Liver (tissue), 9 donors: ENCODE measurements around the gene SLC25A48. TPM values are rescaled to one million over a fixed set of nuclear protein-coding genes. Genes with fewer than 3 reads are reported as not detected.

Experiments used
- DNase-seq: peaks from one replicate; pipeline ENCODE4 v3.0.0-alpha.2; 2017; ENCODE audit warnings: low spot score
- H3K27ac ChIP-seq, 2 donors: one replicate each; pipeline ENCODE4 v1.7.0; 2013; ENCODE audit warnings: inconsistent platforms in 2 of 2, low read length in 2 of 2, control low read depth in 1 of 2, low read depth in 1 of 2, mild to moderate bottlenecking in 1 of 2
- H3K27me3 ChIP-seq, 4 donors: one replicate each; pipeline versions ENCODE4 v1.6.1 to v1.7.0; 2013; ENCODE audit warnings: low read length in 3 of 4, inconsistent platforms in 1 of 4, mild to moderate bottlenecking in 1 of 4, moderate library complexity in 1 of 4; ENCODE audit not compliant: control insufficient read depth in 4 of 4, insufficient read depth in 4 of 4
- H3K36me3 ChIP-seq, 4 donors: one replicate each; pipeline versions ENCODE4 v1.6.1 to v1.7.0; 2013; ENCODE audit warnings: low read length in 3 of 4, mild to moderate bottlenecking in 3 of 4, low read depth in 1 of 4, moderate library complexity in 1 of 4; ENCODE audit not compliant: control insufficient read depth in 4 of 4, insufficient read depth in 3 of 4
- H3K4me1 ChIP-seq, 4 donors: one replicate each; pipeline versions ENCODE4 v1.6.1 to v1.7.0; 2013; ENCODE audit warnings: low read length in 3 of 4, mild to moderate bottlenecking in 3 of 4, moderate library complexity in 1 of 4; ENCODE audit not compliant: control insufficient read depth in 4 of 4, insufficient read depth in 4 of 4
- H3K4me3 ChIP-seq, 3 donors: one replicate each; pipeline versions ENCODE4 v1.6.1 to v1.7.0; 2013; ENCODE audit warnings: low read length in 3 of 3, control low read depth in 1 of 3, low read depth in 1 of 3, mild to moderate bottlenecking in 1 of 3
- H3K9ac ChIP-seq, 2 donors: one replicate each; pipeline ENCODE4 v1.7.0; 2013; ENCODE audit warnings: low read length in 2 of 2, mild to moderate bottlenecking in 2 of 2, moderate library complexity in 2 of 2, control low read depth in 1 of 2, low read depth in 1 of 2
- H3K9me3 ChIP-seq, 4 donors: one replicate each; pipeline versions ENCODE4 v1.6.1 to v1.7.0; 2013; ENCODE audit warnings: low read length in 3 of 4; ENCODE audit not compliant: control insufficient read depth in 4 of 4
- ATF3 ChIP-seq: IDR thresholded peaks from 2 replicates; pipeline ENCODE4 v1.6.1; 2016; ENCODE audit warnings: antibody characterized with exemption
- CTCF ChIP-seq: fragments of 150-350 bp; IDR thresholded peaks from 2 replicates; pipeline ENCODE4 v1.5.1; 2017; ENCODE audit warnings: improper control_type of control experiment, low read depth, low read length; ENCODE audit not compliant: missing input control
- EGR1 ChIP-seq, 2 donors: IDR thresholded peaks; 2 replicates each; pipeline ENCODE4 v1.6.1; 2016 to 2018; ENCODE audit warnings: antibody characterized with exemption in 2 of 2, low read depth in 2 of 2
- FOXA1 ChIP-seq: IDR thresholded peaks from 2 replicates; pipeline ENCODE4 v1.6.1; 2016; ENCODE audit warnings: antibody characterized with exemption
- FOXA2 ChIP-seq: IDR thresholded peaks from 2 replicates; pipeline ENCODE4 v1.6.1; 2016; ENCODE audit warnings: antibody characterized with exemption
- GABPA ChIP-seq, 2 donors: IDR thresholded peaks in 1 of 2; conservative IDR thresholded peaks in 1 of 2; 2 replicates each; pipeline ENCODE4 v1.6.1; 2016; ENCODE audit warnings: antibody characterized with exemption in 2 of 2, mild to moderate bottlenecking in 1 of 2, moderate library complexity in 1 of 2
- HNF4A ChIP-seq, 2 donors: conservative IDR thresholded peaks; 2 replicates each; pipeline ENCODE4 v1.6.1; 2016; ENCODE audit warnings: antibody characterized with exemption in 2 of 2, mild to moderate bottlenecking in 2 of 2
- HNF4G ChIP-seq: IDR thresholded peaks from 2 replicates; pipeline ENCODE4 v1.6.1; 2016; ENCODE audit warnings: antibody characterized with exemption
- JUND ChIP-seq, 2 donors: IDR thresholded peaks; 2 replicates each; pipeline ENCODE4 v1.6.1; 2016; ENCODE audit warnings: antibody characterized with exemption in 2 of 2
- MAX ChIP-seq: IDR thresholded peaks from 2 replicates; pipeline ENCODE4 v1.6.1; 2016; ENCODE audit warnings: antibody characterized with exemption
- NR2F2 ChIP-seq: IDR thresholded peaks from 2 replicates; pipeline ENCODE4 v1.6.1; 2016; ENCODE audit warnings: antibody characterized with exemption
- RAD21 ChIP-seq, 2 donors: IDR thresholded peaks; 2 replicates each; pipeline ENCODE4 v1.6.1; 2016; ENCODE audit warnings: antibody characterized with exemption in 2 of 2, mild to moderate bottlenecking in 2 of 2
- REST ChIP-seq: IDR thresholded peaks from 2 replicates; pipeline ENCODE4 v1.6.1; 2016; ENCODE audit warnings: antibody characterized with exemption, mild to moderate bottlenecking
- RXRA ChIP-seq, 2 donors: IDR thresholded peaks; 2 replicates each; pipeline ENCODE4 v1.6.1; 2017 to 2018; ENCODE audit warnings: antibody characterized with exemption in 2 of 2, mild to moderate bottlenecking in 1 of 2
- SP1 ChIP-seq: IDR thresholded peaks from 2 replicates; pipeline ENCODE4 v1.6.1; 2018; ENCODE audit warnings: antibody characterized with exemption, mild to moderate bottlenecking
- TAF1 ChIP-seq: conservative IDR thresholded peaks from 2 replicates; pipeline ENCODE4 v1.6.1; 2016; ENCODE audit warnings: antibody characterized with exemption, mild to moderate bottlenecking
- YY1 ChIP-seq: IDR thresholded peaks from 2 replicates; pipeline ENCODE4 v1.6.1; 2016; ENCODE audit warnings: antibody characterized with exemption, mild to moderate bottlenecking
- ZBTB33 ChIP-seq: IDR thresholded peaks from 2 replicates; pipeline ENCODE4 v1.6.1; 2016; ENCODE audit warnings: antibody characterized with exemption
- WGBS: extraction: QIAGEN DNeasy Blood & Tissue Kit; methylation state at CpG from one replicate; pipeline ENCODE4 v1.1.7; 2013; 5-methylcytosine and 5-hydroxymethylcytosine counted together
- polyA plus RNA-seq, 2 donors: library from polyadenylated mRNA; stranded (reverse) in 1 of 2; unstranded in 1 of 2; fragments of 200-250 nt in 1 of 2; fragments of >200 nt in 1 of 2; fragmentation: Nextera tagmentation in 1 of 2; extraction: Ambion mirVana in 1 of 2; gene quantifications; one replicate each; pipeline versions ENCODE4 v1.2.1 to v1.2.3, GENCODE V29; 2013 to 2015
- total RNA-seq, 2 donors: library from RNA; depleted of rRNA; stranded (reverse); fragments of >200 nt; gene quantifications; one replicate each; pipeline ENCODE4 v1.2.3, GENCODE V29; 2014
- donor health status: healthy.
- donor health status: healthy.
- donor health status: healthy.
- donor health status: healthy.
- donor health status: healthy.

The SLC25A48 gene
- total and polyA plus RNA-seq, 4 donors, result 0.24 to 1.1 (median 0.72) TPM

GRCh38 chr5:135824541-135825041 is 9.9 kb upstream of the SLC25A48 start:
- DNase-seq, result no peak
- TF ChIP-seq YY1, result no peak
- Histone ChIP-seq H3K27ac (no peak overlapping the region), H3K36me3 (no peaks in the 10 kb centered on the region), H3K4me3 (no peak overlapping the region), H3K9me3 (no peaks in the 10 kb centered on the region), H3K9ac (no peak overlapping the region), H3K4me1 (no peaks in the 10 kb centered on the region), H3K27me3 (peaks cover 0 to 2% (median 0%) of the 10 kb centered on the region in 4 donors)
- WGBS, result 65% methylated on average over 7 of the region's 7 CpGs

GRCh38 chr5:135825373-135826220 is 8.9 kb upstream of the SLC25A48 start:
- Histone ChIP-seq H3K36me3 (no peaks in the 10 kb centered on the region), H3K4me1 (no peaks in the 10 kb centered on the region), H3K4me3 (no peak overlapping the region), H3K27ac (no peak overlapping the region), H3K9ac (no peak overlapping the region), H3K27me3 (peaks cover 0 to 2% (median 0%) of the 10 kb centered on the region in 4 donors), H3K9me3 (no peaks in the 10 kb centered on the region)
- WGBS, result 86% methylated on average over 12 of the region's 12 CpGs
- DNase-seq, result no peak
- TF ChIP-seq HNF4A (conservative IDR thresholded peaks at IDR 0.05), result no peak
- TF ChIP-seq RAD21 (IDR thresholded peaks at IDR 0.05), result no peak
- no peak for TF ChIP-seq FOXA2
- no peak for TF ChIP-seq TAF1
- TF ChIP-seq ATF3, result no peak
- TF ChIP-seq YY1, result no peak
- TF ChIP-seq JUND (IDR thresholded peaks at IDR 0.05), result no peak
- no peak for TF ChIP-seq GABPA (IDR thresholded peaks at IDR 0.05 in 1 of 2, conservative IDR thresholded peaks at IDR 0.05 in 1 of 2)
- TF ChIP-seq ZBTB33, result no peak
- no peak for TF ChIP-seq REST
- TF ChIP-seq SP1, result no peak
- no peak for TF ChIP-seq HNF4G
- TF ChIP-seq NR2F2, result no peak
- TF ChIP-seq MAX, result no peak
- TF ChIP-seq FOXA1, result no peak
- no peak for TF ChIP-seq CTCF
- no peak for TF ChIP-seq RXRA (IDR thresholded peaks at IDR 0.05)
- TF ChIP-seq EGR1 (IDR thresholded peaks at IDR 0.05; ENCODE audit: low read depth in 2 of 2), result no peak
